Esophagus squamous epithelium (tissue), 4 donors: ENCODE measurements around the gene PRAMEF2.
"Not testable (repeated sequence)": the region's sequence is repeated elsewhere in the genome, so short reads cannot be mapped to it uniquely, and the experiment has no call there.

Source experiments
- POLR2A ChIP-seq, 4 donors: fragments of 450-650 bp; IDR thresholded peaks; one replicate each; pipeline ENCODE4 v1.6.1; 2017; ENCODE audit warnings: antibody characterized with exemption in 4 of 4, mild to moderate bottlenecking in 4 of 4, moderate library complexity in 3 of 4
- TF ChIP-seq, protein P1 (sequence below), 6 experiments: fragments of 450-650 bp in 4 of 6; fragments of 200-600 bp in 2 of 6; sonication (generic) in 2 of 6; IDR thresholded peaks; one replicate each; pipeline ENCODE4 v1.5.1; 2016 to 2019; ENCODE audit warnings: antibody characterized with exemption in 6 of 6, mild to moderate bottlenecking in 4 of 6, moderate library complexity in 4 of 6

GRCh38 chr1:12856786-12857185 is at the start of gene PRAMEF2:
- TF ChIP-seq, protein P1, sequence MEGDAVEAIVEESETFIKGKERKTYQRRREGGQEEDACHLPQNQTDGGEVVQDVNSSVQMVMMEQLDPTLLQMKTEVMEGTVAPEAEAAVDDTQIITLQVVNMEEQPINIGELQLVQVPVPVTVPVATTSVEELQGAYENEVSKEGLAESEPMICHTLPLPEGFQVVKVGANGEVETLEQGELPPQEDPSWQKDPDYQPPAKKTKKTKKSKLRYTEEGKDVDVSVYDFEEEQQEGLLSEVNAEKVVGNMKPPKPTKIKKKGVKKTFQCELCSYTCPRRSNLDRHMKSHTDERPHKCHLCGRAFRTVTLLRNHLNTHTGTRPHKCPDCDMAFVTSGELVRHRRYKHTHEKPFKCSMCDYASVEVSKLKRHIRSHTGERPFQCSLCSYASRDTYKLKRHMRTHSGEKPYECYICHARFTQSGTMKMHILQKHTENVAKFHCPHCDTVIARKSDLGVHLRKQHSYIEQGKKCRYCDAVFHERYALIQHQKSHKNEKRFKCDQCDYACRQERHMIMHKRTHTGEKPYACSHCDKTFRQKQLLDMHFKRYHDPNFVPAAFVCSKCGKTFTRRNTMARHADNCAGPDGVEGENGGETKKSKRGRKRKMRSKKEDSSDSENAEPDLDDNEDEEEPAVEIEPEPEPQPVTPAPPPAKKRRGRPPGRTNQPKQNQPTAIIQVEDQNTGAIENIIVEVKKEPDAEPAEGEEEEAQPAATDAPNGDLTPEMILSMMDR (IDR thresholded peaks at IDR 0.05): not testable (repeated sequence)
- not testable (repeated sequence) for TF ChIP-seq POLR2A (IDR thresholded peaks at IDR 0.05)
